AG10803 (cell line): Measurements from ENCODE around the gene RGS16.

Experiments used
- DNase-seq: peaks from one replicate; pipeline ENCODE4 v3.0.0; 2010; ENCODE audit warnings: low read depth
- H3K4me3 ChIP-seq: 2 replicates; pipeline ENCODE4 v1.5.1; 2011; ENCODE audit warnings: mild to moderate bottlenecking, low read length, control low read depth
- CTCF ChIP-seq: conservative IDR thresholded peaks from 2 replicates; pipeline ENCODE4 v1.5.1; 2011; ENCODE audit warnings: mild to moderate bottlenecking, low read length, control low read depth, inconsistent platforms

The RGS16 gene

GRCh38 chr1:182589931-182590330 is 14.3 kb downstream of the RGS16 start:
- TF ChIP-seq CTCF = no peak
- DNase-seq = no peak
- no peak overlapping the region for H3K4me3 ChIP-seq

- H3K4me3 ChIP-seq = no peak overlapping the region
- no peak for DNase-seq
- TF ChIP-seq CTCF = no peak
Measured at GRCh38 chr1:182589520-182589919, 14.7 kb downstream of the RGS16 start.

GRCh38 chr1:182588500-182589396 is 15.4 kb downstream of the RGS16 start, which contains the start of gene RNASEL:
Gene RNASEL, minus strand, starts transcription at chr1:182589256. Its CDS starts 2,450 bp downstream, at chr1:182586806.
- H3K4me3 ChIP-seq = peak within 1 kb of the TSS; percentile 81

GRCh38 chr1:182587666-182588499 is 16.3 kb downstream of the RGS16 start:
- peak overlapping the region; percentile 81 for H3K4me3 ChIP-seq
- no peak for TF ChIP-seq CTCF
- DNase-seq = no peak

More at GRCh38 chr1:182588500-182589396, 15.4 kb downstream of the RGS16 start, which contains the start of gene RNASEL:
- no peak for TF ChIP-seq CTCF
- peak; percentile 60 for DNase-seq

GRCh38 chr1:182587093-182587492 is 17.1 kb downstream of the RGS16 start:
- no peak for DNase-seq
- H3K4me3 ChIP-seq = no peak overlapping the region
- TF ChIP-seq CTCF = no peak

GRCh38 chr1:182586380-182586779 is 17.8 kb downstream of the RGS16 start:
- no peak overlapping the region for H3K4me3 ChIP-seq
- DNase-seq = no peak
- no peak for TF ChIP-seq CTCF
